Natural killer cell (primary cell): ENCODE measurements around the gene TEAD1. TPM values are rescaled to one million over a fixed set of nuclear protein-coding genes. Genes with fewer than 3 reads are reported as not detected.

Experiments used
- ATAC-seq, 3 donors: fragments of 150-1000 bp in 2 of 3; fragments of 200-7000 bp in 1 of 3; cut with Tn5 transposase; 1 replicate in 1 of 3; 2 replicates in 2 of 3; pipeline ENCODE4 v1.10.0; 2021; ENCODE audit warnings: mild to moderate bottlenecking in 2 of 3, moderate library complexity in 2 of 3
- DNase-seq, 2 donors: peaks; one replicate each; pipeline versions ENCODE4 v3.0.0 to v3.0.0-alpha.2; 2013 to 2021; ENCODE audit warnings: mixed read lengths in 1 of 2
- H3K27ac ChIP-seq: one replicate; pipeline ENCODE4 v1.5.1; 2013; ENCODE audit warnings: mild to moderate bottlenecking, low read length
- H3K27me3 ChIP-seq: one replicate; pipeline ENCODE4 v1.6.1; 2013; ENCODE audit warnings: low read length; ENCODE audit not compliant: control insufficient read depth, insufficient read depth
- H3K36me3 ChIP-seq: one replicate; pipeline ENCODE4 v1.6.1; 2013; ENCODE audit warnings: low read length; ENCODE audit not compliant: control insufficient read depth, insufficient read depth
- H3K4me1 ChIP-seq: one replicate; pipeline ENCODE4 v1.6.1; 2013; ENCODE audit warnings: low read length; ENCODE audit not compliant: control insufficient read depth, insufficient read depth
- H3K4me3 ChIP-seq: one replicate; pipeline ENCODE4 v1.5.1; 2013; ENCODE audit warnings: low read length
- H3K9me3 ChIP-seq: one replicate; pipeline ENCODE4 v1.6.1; 2013; ENCODE audit warnings: low read length; ENCODE audit not compliant: control insufficient read depth, insufficient read depth
- H3K27ac Mint-ChIP-seq, 2 donors: one replicate each; pipeline ENCODE4 v1.8.0; 2022; ENCODE audit warnings: mild to moderate bottlenecking in 2 of 2, mixed read lengths in 2 of 2, moderate library complexity in 1 of 2
- H3K27me3 Mint-ChIP-seq, 2 donors: one replicate each; pipeline ENCODE4 v1.8.0; 2022; ENCODE audit warnings: low read depth in 2 of 2, mixed read lengths in 2 of 2
- H3K36me3 Mint-ChIP-seq: one replicate; pipeline ENCODE4 v1.8.0; 2022; ENCODE audit warnings: mixed read lengths
- H3K4me1 Mint-ChIP-seq, 2 donors: one replicate each; pipeline ENCODE4 v1.8.0; 2022; ENCODE audit warnings: mixed read lengths in 2 of 2
- H3K4me3 Mint-ChIP-seq: one replicate; pipeline ENCODE4 v1.8.0; 2022; ENCODE audit warnings: mild to moderate bottlenecking, moderate library complexity, mixed read lengths
- H3K9me3 Mint-ChIP-seq, 2 donors: one replicate each; pipeline ENCODE4 v1.8.0; 2022; ENCODE audit warnings: mixed read lengths in 2 of 2
- WGBS: methylation state at CpG from one replicate; pipeline ENCODE4 v1.1.7; 2013; ENCODE audit warnings: missing lambda C conversion rate; ENCODE audit not compliant: insufficient coverage; 5-methylcytosine and 5-hydroxymethylcytosine counted together
- intact Hi-C: fragments of 100-400 bp; cut with micrococcal nuclease; formaldehyde crosslinking; loops from one replicate; pipeline ENCODE4 v1.14.2; 2022
- total RNA-seq, 4 donors: library from RNA; stranded (reverse); fragments of 120-200 nt in 1 of 4; gene quantifications; one replicate each; pipeline versions ENCODE4 v1.2.3 to v1.2.4, GENCODE V29; 2013 to 2022
- TF ChIP-seq, protein P1 (sequence below): fragments of 200-600 bp; IDR thresholded peaks from one replicate; pipeline ENCODE4 v1.8.0; 2022; ENCODE audit warnings: antibody characterized with exemption

Gene TEAD1
- total RNA-seq, 3 donors from 2014 or later (not counting 1 experiment from before 2014, with no cell fraction given): not detected

DNA sequence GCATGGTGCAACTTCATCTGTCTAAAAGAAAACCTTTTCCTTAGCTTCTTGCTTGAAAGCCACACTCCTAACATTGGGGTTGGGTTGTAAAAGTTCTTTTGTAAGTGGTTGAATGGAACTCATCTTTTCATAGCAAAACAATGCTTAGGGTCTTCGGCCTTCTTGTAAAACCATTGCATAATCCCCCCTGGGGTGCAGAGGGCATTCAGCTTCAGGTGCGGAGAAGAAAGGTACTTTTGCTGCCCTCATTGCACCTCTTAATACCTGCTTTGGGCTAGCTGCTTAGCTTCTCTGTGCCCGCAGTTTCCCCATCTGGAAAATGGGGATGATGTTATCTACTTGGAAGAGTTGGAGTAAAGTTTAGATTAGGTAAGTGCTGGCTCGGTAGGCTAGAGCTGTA lies 10.1 kb downstream of the TEAD1 start:
- H3K4me3 ChIP-seq: no peak overlapping the region
- DNase-seq: no peak
- H3K27me3 Mint-ChIP-seq: peaks cover 53 to 88% of the 10 kb centered on the region in 2 donors

GRCh38 chr11:12684816-12685215 lies 10.6 kb downstream of the TEAD1 start:
- no peak overlapping the region for H3K27ac ChIP-seq
- intact Hi-C loops: no loop called here
- peaks cover 10% of the 10 kb centered on the region for H3K27me3 ChIP-seq
- TF ChIP-seq, protein P1, sequence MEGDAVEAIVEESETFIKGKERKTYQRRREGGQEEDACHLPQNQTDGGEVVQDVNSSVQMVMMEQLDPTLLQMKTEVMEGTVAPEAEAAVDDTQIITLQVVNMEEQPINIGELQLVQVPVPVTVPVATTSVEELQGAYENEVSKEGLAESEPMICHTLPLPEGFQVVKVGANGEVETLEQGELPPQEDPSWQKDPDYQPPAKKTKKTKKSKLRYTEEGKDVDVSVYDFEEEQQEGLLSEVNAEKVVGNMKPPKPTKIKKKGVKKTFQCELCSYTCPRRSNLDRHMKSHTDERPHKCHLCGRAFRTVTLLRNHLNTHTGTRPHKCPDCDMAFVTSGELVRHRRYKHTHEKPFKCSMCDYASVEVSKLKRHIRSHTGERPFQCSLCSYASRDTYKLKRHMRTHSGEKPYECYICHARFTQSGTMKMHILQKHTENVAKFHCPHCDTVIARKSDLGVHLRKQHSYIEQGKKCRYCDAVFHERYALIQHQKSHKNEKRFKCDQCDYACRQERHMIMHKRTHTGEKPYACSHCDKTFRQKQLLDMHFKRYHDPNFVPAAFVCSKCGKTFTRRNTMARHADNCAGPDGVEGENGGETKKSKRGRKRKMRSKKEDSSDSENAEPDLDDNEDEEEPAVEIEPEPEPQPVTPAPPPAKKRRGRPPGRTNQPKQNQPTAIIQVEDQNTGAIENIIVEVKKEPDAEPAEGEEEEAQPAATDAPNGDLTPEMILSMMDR: no peak
- peaks cover 0 to 2% of the 10 kb centered on the region in 2 donors for H3K9me3 Mint-ChIP-seq
- WGBS: 73% methylated on average over 1 of the region's 1 CpG
- no peaks in the 10 kb centered on the region for H3K4me1 Mint-ChIP-seq
- no peak overlapping the region for H3K27ac Mint-ChIP-seq
- no peaks in the 10 kb centered on the region for H3K4me1 ChIP-seq
- no peaks in the 10 kb centered on the region for H3K9me3 ChIP-seq
- ATAC-seq (no peak), DNase-seq (no peak)
- no peak overlapping the region for H3K4me3 Mint-ChIP-seq
- H3K36me3 Mint-ChIP-seq: no peaks in the 10 kb centered on the region
- peaks cover 51 to 84% of the 10 kb centered on the region in 2 donors for H3K27me3 Mint-ChIP-seq
- no peak overlapping the region for H3K4me3 ChIP-seq
- H3K36me3 ChIP-seq: no peaks in the 10 kb centered on the region

More for the DNA sequence above, 10.1 kb downstream of the TEAD1 start:
- Histone ChIP-seq H3K4me1 (no peaks in the 10 kb centered on the region), H3K9me3 (no peaks in the 10 kb centered on the region), H3K27me3 (peaks cover 15% of the 10 kb centered on the region), H3K27ac (no peak overlapping the region), H3K36me3 (no peaks in the 10 kb centered on the region)
- Mint-ChIP-seq H3K4me1 (no peaks in the 10 kb centered on the region), H3K36me3 (peaks cover under 1% of the 10 kb centered on the region), H3K9me3 (peaks cover 0 to 2% of the 10 kb centered on the region in 2 donors), H3K4me3 (no peak overlapping the region), H3K27ac (no peak overlapping the region)
- ATAC-seq: no peak
- 67% methylated on average over 4 of the region's 4 CpGs for WGBS
- TF ChIP-seq, protein P1: no peak
- intact Hi-C loops: no loop called here

GRCh38 chr11:12685229-12685628 lies 11.0 kb downstream of the TEAD1 start:
- Histone ChIP-seq H3K9me3 (no peaks in the 10 kb centered on the region), H3K36me3 (no peaks in the 10 kb centered on the region), H3K27me3 (peaks cover 8% of the 10 kb centered on the region), H3K4me1 (no peaks in the 10 kb centered on the region), H3K4me3 (no peak overlapping the region), H3K27ac (no peak overlapping the region)
- 100% methylated on average over 2 of the region's 3 CpGs for WGBS
- peaks cover 53 to 84% of the 10 kb centered on the region in 2 donors for H3K27me3 Mint-ChIP-seq
- intact Hi-C loops: no loop called here
- no peak overlapping the region for H3K4me3 Mint-ChIP-seq
- TF ChIP-seq, protein P1: no peak
- peaks cover 0 to 2% of the 10 kb centered on the region in 2 donors for H3K9me3 Mint-ChIP-seq
- H3K27ac Mint-ChIP-seq: no peak overlapping the region
- no peaks in the 10 kb centered on the region for H3K4me1 Mint-ChIP-seq
- no peaks in the 10 kb centered on the region for H3K36me3 Mint-ChIP-seq
- ATAC-seq (no peak), DNase-seq (no peak)
